HG03342 (cell line): ENCODE data around the gene ATP2B1.
A peak's percentile ranks its signal among the peaks of the same experiment; 100 is the strongest.

Experiments used
- ATAC-seq: cut with Tn5 transposase; IDR thresholded peaks from one replicate; pipeline ENCODE4 v1.9.1; 2021; ENCODE audit warnings: mild to moderate bottlenecking, moderate library complexity; ENCODE audit not compliant: unreplicated experiment

The ATP2B1 gene

DNA sequence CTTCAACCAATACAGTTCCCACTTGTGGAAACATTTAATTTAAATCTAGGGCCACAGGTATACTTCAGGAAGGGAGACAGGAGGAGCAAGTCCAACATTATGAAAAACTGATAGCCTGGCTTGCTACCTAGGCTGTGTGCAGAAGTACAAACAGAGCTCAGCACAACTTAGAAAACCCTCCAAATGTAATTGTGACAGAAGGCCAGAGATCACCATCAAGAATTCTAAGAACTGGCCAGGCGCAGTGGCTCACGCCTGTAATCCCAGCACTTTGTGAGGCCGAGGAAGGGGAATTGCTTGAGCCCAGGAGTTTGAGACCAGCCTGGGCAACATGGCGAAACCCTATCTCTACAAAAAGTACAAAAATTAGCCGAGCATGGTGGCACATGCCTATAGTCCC lies 14.1 kb downstream of the ATP2B1 start:
- no peak for ATAC-seq

DNA sequence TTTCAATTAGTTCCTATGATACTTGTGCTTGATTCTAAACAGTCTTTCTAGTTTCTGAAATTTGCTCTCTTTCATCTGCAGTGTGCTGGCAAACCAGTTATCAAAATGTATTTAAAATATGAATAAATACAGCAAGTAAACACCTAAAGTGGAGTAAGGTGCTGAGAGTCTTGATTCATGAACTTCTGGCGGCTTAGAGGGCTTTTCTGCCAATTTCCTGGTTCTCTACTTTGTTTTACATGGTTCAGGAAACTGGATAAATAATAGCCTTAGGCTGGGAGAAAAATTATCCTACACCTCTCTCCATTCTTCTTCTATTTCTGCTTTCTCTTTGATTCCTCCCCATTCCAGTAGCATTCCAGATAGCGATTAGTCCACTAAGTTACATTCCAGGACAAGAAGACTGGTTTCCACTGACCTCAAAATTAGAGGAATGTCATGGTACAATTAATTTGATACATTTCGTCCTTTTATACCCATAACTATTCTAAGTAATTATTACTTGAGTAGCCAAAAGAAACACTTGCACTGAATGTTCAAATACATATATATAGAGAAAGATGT lies 14.9 kb downstream of the ATP2B1 start:
- no peak for ATAC-seq

DNA sequence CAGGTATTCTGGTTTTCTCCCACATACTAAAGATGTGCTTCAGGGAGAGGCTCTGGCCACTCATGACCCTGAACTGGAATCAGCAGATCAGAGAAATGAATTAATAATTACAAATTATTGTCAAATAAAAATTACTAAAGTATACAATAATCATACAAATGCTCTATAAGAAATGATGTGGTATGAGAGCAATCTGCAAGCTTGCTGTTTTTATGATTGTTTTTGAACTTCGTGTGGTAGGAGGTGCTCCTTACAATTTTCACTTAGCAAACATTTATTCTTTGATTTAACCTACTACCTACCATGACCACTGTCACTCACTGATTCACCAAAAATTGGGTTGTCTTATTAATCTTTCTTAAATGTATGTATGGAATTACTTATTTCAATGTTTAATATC lies 16.2 kb downstream of the ATP2B1 start:
- ATAC-seq, result no peak

DNA sequence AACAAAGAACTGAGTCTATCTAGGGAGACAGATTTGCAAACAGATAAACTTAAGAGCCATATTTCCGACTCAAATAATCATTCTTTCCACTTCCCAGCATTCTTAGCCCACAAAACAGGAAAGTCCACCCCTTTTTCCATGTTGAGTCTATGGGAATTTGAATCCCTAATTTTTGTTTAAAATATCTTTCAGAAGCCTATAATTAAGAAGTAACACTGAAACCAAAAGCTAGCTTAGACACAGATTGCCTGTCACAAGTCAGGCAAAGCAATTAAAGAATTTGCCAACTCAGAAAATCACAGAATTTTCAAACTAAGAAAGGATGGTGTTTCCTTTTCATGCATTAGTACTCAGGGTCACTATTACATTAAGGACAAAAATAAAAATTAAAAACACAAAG lies 17.0 kb downstream of the ATP2B1 start:
- ATAC-seq, result no peak

DNA sequence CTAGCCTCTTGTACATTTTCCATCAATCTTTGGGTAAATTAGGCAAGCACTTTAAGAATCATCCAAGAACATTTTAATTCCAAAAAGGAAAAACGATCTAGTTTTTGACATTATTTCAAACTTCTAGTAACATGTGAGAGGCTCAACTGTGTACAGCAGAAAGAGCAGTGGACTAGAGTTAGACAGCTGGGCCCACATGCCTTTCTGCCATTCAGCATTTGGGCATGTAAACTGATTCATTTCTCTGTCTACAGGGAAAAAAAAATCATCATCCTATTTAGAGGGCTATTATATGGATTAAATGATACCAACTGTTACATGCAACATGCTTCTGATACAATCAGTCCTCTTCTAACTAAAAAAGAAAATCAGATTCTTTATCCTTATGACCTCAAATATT lies 17.7 kb downstream of the ATP2B1 start:
- no peak for ATAC-seq

DNA sequence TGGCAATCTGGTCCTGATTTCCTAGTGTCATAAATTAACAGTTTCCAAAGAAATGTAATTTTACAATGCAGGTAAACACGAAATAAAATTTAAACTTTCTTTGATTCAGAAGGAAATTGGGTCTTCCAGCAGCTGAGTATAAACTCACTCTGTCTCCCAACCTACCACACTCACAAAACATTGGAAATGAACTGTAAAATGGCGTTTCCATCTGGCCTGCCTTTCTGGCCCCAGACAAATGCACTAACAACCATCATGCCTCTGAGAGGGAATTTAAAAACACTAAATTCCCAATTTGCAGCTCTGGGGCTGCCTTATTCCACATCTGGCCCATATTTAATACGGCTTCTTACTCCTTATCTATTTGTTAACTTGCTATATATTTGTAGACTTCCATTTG lies 19.3 kb downstream of the ATP2B1 start:
- ATAC-seq, result no peak

DNA sequence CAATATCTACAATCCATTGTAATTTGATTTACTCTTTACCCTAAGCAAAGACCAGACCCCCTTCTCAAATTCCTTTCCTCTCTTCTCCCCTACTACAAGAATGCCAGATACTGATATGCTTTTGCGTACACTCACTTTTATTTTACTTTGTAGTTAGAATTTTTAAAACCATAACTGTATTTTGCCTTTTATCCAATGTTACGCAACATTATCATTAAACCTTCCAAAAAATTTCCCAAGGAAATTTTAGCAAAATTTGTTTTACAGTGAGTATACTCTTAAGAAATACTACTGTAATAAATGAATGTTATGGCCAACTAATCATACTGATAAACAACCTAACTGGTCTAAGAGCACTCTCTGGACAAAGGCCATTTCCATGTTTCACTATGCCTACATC lies 22.3 kb downstream of the ATP2B1 start:
- ATAC-seq, result no peak

DNA sequence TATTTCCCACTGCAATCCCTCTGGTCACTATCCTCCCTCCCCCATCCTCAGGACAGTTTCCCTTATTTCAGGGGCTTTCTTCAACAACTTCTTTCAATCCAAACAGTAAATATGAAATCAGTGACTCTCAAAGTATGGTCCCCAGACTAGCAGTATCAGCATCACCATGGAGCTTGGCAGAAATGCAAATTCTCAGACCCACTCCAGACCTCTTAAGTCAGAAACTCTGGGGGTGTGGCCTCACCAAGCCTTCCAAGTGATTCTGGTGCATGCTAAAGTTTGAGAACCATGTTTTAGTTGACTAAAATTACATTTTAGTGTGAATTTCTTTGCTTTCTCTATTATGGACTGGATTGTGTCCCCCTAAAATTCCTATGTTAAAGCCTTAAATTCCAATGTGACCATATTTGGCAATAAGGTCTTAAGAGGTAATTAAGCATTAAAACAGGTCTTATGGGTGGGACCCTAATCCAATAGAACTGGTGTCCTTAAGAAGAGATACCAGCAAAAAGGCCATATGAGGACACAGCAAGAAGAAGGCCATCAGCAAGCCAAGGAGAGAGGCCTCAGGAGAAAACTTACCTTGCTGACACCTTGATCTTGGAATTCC lies 23.2 kb downstream of the ATP2B1 start:
- no peak for ATAC-seq

DNA sequence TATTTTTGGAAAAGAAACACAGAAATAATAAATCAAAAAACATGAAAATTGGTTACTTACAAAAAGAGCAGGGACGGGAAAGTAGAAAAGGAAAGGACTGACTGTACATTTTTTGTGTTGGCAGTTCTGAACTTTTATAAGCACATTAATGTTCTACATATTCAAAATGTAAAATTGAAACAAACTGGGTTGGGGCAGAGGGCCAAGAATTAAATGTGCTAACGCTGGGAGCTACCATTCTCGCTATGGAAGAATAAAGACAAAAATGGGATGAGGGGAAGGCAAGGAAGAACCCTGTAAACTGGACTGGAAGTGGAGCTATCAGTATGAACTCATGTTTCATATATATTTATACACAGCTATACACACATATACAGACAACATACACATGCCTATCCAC lies 24.5 kb downstream of the ATP2B1 start:
- no peak for ATAC-seq

DNA sequence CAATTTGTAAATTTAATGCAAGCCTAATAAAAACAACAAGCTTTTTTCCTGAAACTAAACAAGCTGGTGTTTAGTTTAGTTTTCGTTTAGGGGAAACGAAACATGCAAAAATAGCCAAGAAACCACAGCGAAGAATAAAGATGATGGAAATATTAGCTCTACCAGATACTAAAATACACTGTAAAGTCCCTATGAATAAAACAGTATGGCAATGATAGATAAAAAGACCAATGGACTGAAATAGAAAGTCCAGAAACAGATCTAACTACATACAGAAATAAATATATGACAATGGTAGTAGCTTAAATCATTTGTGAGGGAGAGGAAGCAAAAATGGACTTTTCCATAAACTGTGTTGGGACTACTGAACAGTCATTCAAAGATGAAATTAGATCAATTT lies 26.4 kb downstream of the ATP2B1 start:
- ATAC-seq, result no peak

DNA sequence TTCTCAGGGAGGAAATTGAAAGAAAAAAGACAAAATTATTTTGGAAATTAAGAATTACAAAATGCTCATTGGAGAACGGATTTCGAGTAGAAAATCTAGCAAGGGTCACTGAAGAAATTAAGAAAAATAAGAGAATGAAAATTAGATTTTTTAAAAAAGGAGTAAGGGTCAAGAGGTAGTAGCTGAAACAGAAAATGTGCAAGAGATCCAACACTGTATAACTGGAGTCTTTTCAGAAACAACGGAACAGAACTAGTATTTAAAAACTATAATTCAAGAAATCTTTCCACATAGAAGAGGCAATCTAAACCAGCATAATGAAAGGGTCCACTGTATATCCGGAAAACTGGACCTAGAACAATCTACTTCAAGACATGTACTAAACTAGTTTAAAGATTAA lies 28.2 kb downstream of the ATP2B1 start:
- ATAC-seq, result no peak

DNA sequence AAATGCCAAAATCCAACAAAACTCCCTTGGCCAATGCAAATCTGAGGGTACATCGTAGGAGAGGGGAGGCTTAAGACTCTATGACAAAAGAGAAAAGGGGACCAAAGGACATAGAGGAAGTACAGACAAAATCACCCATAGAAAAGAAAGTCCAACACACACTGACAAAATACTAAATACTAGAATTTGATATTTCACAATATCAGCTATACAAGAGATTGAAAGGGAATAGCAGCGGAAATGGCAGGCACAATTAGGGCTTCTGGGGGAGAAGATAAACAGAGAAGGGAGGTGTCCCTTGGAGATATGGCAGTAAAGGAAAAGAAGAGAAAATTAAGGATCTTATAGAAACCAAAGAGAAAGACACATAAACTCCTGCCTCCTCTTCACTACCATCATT lies 29.0 kb downstream of the ATP2B1 start:
- no peak for ATAC-seq

DNA sequence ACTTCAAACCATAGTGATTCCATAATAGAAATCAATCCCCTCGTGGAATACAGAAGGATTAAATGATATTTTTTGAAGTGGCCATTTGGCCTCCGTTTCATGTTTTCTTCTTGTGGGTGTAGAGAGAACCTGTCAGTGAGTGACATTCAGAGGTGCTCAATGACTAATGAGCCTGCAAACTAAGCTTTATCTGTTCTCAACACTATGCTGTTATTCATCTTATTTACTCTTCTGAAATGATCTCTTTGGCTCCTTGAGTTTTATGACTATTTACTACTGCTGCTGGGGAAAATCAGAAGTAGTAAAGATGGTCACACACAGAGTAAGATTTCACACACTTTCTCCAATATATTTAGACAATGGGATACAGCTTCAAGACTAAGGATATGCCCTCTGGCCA lies 30.4 kb downstream of the ATP2B1 start:
- no peak for ATAC-seq

DNA sequence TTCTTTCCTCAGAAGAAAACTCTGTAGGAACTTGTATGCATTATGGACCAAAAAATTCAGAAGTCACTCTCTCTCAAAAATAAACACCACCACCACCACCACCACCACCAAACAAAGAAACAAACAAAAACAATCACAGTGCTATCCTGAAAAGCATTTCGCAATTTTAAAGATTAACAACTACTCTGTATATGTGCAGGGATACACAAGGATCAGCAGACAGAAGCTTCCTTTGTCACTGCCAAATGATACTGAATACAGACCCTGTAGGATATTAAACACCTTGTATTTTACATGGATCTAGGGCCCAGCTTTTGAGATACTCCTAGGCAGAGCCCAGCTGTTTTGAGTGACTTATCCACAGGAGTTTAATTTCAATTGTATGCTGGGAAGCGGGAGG lies 31.7 kb downstream of the ATP2B1 start:
- no peak for ATAC-seq

DNA sequence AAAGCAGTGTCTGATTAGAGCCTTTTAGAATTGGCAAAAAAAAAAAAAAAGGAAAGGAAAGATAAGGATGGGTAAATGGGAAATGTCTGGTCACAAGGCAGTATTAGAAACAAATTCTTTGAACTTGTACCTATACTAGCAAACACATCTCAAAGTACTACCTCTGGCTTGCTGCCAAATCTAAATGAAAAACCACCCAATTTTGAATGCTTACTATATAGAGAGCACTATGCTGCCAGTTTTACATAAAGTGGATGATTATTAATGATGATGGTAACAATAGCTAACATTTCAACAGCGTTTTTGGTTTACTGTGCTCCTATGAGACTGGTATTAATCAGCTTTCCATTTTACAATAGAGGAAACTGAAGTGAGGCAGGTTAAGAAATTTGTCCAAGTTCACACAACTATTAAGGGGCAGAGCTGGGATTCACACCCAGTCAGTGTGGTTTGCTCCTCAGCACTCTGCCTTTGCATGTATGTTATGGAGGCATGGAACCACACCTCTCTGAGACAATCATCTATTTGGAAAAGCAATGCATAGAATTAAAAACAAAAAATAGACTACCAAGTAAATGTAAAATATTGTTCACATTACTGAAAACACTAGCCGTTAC lies 34.2 kb downstream of the ATP2B1 start:
- ATAC-seq, result no peak

DNA sequence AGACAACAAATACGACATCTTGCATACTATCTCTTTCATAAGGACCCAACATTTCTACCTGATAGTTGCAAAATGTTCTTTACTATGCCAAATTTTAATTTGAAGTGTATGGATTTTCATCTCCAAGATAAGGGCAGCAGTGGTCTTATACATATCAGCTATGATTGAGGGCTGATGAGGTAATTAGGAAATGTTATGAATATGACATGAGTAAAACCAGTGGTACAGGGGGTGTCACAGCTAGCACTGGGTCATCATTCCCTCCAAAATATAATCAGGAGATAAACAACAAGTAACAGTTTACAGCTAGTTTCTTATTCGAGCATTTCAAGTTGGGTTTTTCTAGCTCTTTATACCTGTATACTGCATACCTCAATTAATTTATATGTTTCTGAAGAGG lies 35.0 kb downstream of the ATP2B1 start:
- ATAC-seq, result no peak

DNA sequence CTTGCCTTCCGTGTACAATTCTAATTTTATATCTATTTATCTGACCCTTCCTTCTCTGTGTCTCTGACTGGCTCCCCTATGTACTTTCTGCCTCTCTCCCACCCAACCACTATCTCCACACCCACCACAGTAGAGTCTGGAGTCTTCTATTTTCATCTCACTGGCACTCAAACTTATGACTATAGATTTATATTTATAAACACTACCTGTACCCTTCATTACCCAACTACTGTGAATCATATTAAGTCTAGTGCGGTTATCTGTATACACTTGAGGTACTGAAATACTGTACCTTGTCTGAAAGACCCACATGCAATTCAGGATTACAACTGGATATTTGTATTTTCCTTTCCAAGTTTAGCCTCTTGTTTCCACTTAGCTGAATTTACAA lies 36.1 kb downstream of the ATP2B1 start:
- ATAC-seq, result no peak

DNA sequence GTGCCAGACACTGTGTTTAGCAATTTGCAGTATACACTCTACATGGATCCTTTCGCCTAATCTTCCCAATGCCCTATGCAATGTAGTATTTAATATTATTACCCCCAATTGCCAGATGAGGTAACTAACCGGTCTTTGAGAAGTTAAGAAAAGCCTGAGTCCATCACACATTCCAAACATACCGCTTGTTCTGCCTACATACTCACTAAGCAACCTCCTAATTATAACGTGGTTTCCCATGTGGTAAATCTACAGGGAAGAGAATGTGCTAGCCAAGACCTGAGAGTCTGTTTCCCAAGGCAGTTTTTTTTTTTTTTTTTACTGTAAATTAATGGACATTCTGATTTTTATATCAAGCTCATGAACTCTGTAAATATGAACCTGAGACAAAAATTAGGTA lies 37.2 kb downstream of the ATP2B1 start:
- ATAC-seq, result no peak

DNA sequence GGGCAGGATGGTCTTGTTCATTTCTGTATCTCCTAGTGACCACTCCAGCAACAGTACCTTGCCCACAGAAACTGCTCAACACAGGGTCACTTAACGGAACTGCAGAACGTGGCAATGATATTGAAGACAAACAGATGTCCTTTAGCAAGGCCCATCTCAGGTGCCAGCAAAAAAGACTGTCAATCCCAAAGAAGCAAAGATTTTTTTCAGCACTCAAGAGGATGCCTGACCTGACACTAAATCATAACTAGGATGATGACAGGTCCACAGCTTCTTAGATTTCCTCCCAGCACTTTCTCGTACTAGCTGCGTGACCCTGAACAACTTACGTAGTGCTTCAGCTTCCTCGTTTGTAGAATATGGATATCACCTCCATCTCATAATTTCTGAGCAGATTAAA lies 39.4 kb downstream of the ATP2B1 start:
- ATAC-seq, result no peak

DNA sequence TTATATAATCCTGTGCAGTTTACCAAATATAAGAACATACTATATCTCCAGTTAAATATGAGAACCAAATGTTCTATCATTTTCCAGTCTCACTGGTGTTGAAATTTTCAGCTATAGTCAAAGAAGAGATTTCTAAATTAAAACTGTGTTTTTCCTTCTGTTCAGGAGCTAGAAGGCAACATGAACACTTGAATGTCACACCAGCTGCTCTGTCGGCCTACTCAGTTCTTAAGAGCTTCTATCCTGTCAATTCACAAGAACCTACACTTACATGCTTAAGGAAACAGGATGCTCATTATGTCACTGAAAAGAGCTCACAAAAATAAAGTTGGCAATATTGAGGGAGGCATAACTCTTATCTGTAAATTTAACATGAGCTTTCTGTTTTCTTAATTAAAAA lies 43.1 kb downstream of the ATP2B1 start:
- no peak for ATAC-seq

DNA sequence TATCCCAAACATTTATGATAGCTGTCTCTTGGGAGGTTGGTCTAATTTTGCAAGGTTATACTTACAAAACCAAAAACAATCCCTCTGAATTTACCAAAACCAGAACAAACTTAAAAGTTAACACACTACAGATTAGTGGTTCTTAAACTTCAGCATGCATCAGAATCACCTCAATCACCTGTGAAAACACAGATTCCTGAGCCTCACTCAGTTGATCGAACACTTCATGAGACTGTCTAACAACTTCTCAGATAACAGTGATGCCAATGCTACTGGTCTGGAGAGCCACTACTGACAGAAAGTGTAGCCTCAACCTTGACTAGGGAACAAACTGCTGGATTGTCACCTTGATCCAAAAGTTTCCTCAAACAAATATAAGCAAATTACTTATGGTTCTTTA lies 44.2 kb downstream of the ATP2B1 start:
- ATAC-seq, result no peak

DNA sequence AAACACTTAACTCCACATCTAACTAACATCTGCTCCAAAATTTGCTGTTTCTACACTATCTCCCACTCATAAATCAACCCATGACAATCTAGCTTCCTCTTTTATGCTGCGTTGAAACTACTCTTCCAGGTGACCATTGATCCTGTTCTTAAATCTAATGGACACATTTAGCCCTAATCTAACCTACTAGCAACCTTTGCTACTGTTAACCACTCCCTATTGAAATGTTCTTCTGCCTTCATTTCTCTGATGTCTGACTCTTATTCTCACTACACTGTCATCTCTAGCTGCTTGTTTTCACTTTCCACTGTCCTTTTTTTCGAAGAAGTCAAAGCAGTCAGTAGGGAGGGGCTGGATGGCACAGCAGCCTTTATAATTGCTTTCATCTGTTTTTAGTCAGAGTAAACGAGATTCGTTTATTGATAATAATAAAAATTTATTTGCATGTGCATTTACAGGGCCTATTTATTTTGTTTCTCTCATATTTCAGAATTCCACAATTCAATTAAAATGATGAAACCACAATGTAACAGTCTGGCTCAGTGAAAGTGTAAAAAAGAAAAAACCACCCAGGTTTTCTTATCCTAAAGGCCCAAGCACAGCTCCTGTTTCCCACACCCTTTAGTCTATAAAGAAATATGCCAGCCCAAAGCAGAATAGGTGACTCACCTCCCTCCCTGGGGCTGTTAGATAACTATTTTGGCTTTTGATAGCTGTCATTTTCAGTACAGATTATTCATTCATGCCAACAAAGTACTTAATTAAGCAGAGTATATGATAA lies 44.9 kb downstream of the ATP2B1 start:
- ATAC-seq, result peak; percentile 74
